ENCODE results near the gene REV3L. TPM values are rescaled to one million over a fixed set of nuclear protein-coding genes. Genes with fewer than 3 reads are reported as not detected.

The REV3L gene
- total and polyA plus RNA-seq, 2 of the 13 experiments (the other 11 are each of a cell fraction or from before 2014, with no cell fraction given) = 12.8 to 31.3 TPM

DNA sequence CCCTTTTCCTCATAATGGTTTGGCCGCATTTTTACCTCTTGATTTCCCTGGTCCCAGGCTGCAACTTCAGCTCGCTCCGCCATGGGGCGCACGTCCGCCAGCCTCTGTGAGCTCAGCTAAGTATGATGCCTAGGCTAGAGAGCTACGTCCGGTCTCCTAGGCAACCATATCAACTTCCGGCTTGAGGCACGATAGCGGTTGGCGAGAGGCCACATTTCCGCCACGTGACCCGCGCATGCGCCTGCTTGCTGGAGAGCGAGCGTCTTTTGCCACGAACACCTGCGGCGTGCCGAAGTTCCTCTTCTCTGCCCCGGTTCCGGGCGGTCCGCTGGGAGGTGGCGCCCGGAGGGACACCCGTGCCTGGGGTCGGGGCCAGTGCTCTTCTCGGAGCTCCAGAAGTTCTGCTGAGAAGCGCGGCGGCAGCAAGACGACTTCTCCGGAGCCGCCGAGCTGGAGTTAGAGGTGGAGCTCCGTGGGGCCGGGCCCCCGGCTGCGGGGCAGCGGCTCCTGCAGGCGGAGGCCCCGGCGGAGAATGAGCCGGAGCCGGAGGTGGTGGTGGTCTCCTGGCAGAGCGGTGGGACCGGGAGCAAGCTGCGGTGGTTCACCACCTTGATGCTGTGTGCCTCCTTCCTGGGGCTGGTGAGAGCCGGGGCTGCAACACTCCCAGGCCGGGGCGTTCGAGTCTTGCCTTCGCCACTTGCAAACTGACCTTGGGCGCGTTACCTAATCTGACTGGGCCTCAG lies 223.8 kb downstream of the REV3L start (continued):
- TF ChIP-seq ATF6 (CRISPR knock-in tag; conservative IDR thresholded peaks at IDR 0.05) (no peak), MNT (IDR thresholded peaks at IDR 0.05) (peak; percentile 92), CREM (IDR thresholded peaks at IDR 0.05) (peak; percentile 50), CREM (CRISPR knock-in tag; IDR thresholded peaks at IDR 0.05) (no peak), BRD4 (CRISPR knock-in tag; IDR thresholded peaks at IDR 0.05) (no peak), ZNF451 (CRISPR knock-in tag; IDR thresholded peaks at IDR 0.05) (0 out of 2 replicates have a peak, but pooled peaks have one; percentile 34), HMGA1 (CRISPR knock-in tag; conservative IDR thresholded peaks at IDR 0.05) (no peak), ZNF83 (CRISPR knock-in tag; IDR thresholded peaks at IDR 0.05; ENCODE audit: borderline replicate concordance) (0 out of 2 replicates have a peak, but pooled peaks have one; percentile 74), MIER3 (CRISPR knock-in tag; IDR thresholded peaks at IDR 0.05; ENCODE audit: borderline replicate concordance) (peak; percentile 91), ZFX (CRISPR knock-in tag; IDR thresholded peaks at IDR 0.05; ENCODE audit: low read depth) (peak; percentile 87), LCORL (IDR thresholded peaks at IDR 0.05) (no peak), LCORL (CRISPR knock-in tag; IDR thresholded peaks at IDR 0.05) (peak; percentile 85), SP140L (CRISPR knock-in tag; IDR thresholded peaks at IDR 0.05; ENCODE audit: borderline replicate concordance) (no peak), ZMYM4 (CRISPR knock-in tag; IDR thresholded peaks at IDR 0.05) (peak; percentile 98), POLR2AphosphoS5 (IDR thresholded peaks at IDR 0.05; ENCODE audit: low read depth, low read length) (peak; percentile 91), TSC22D2 (CRISPR knock-in tag; IDR thresholded peaks at IDR 0.05; ENCODE audit: borderline replicate concordance) (peak; percentile 89; the same call in 1 of the 2 replicates), MED13 (CRISPR knock-in tag; IDR thresholded peaks at IDR 0.05) (0 out of 2 replicates have a peak, but pooled peaks have one; percentile 26), ZNF34 (CRISPR knock-in tag; IDR thresholded peaks at IDR 0.05; ENCODE audit: borderline replicate concordance) (no peak; the same call in 1 of the 2 replicates), ZNF234 (CRISPR knock-in tag; conservative IDR thresholded peaks at IDR 0.05) (no peak), ZUFSP (CRISPR knock-in tag; IDR thresholded peaks at IDR 0.05; ENCODE audit: borderline replicate concordance) (no peak), FOXP4 (CRISPR knock-in tag; IDR thresholded peaks at IDR 0.05) (peak; percentile 48; the same call in 1 of the 2 replicates), PTBP1 (IDR thresholded peaks at IDR 0.05; ENCODE audit: low read depth, low read length, poor library complexity, severe bottlenecking) (no peak)
- TF ChIP-seq, protein P1, sequence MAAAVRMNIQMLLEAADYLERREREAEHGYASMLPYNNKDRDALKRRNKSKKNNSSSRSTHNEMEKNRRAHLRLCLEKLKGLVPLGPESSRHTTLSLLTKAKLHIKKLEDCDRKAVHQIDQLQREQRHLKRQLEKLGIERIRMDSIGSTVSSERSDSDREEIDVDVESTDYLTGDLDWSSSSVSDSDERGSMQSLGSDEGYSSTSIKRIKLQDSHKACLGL (CRISPR knock-in tag; IDR thresholded peaks at IDR 0.05) = peak; percentile 95; the same call in 1 of the 2 replicates

All from HepG2 (cell line).